ENCODE data around the gene MYO1B. TPM values are rescaled to one million over a fixed set of nuclear protein-coding genes. Genes with fewer than 3 reads are reported as not detected.

MYO1B gene
- polyA plus RNA-seq, 1 donor (not counting 4 experiments of a cell fraction or from before 2014, with no cell fraction given): 277 TPM

DNA sequence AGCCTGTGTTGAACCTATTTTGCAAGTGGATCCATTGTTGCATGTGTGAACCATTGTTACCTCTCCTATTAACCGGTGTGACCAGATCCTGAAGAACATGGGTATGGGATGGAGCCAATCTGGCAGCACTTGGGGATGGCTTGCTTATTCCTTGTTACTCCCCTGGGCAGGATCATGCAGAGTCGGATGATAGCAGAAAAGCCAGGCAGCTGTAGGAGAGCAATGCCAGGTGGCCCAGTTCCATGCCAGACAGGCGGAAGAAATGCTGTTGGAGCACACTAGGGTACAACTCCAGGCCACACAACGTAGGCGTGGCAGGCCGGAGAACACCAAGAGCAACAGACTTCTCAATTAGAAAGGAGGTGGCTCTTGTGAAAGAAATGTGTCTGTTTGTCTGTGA, 16.3 kb upstream of the MYO1B start:
- no peaks in the 10 kb centered on the region for H3K79me2 ChIP-seq (ENCODE audit: control insufficient read depth, insufficient read depth, low read length)
- H3K27me3 ChIP-seq (ENCODE audit: control insufficient read depth, extremely low read depth, insufficient read depth, low read length): no peaks in the 10 kb centered on the region
- H3K4me3 ChIP-seq (ENCODE audit: control insufficient read depth in 2 of 3, extremely low read depth in 1 of 3, insufficient read depth in 2 of 3, low read depth in 1 of 3, low read length in 3 of 3): no peak overlapping the region
- no peak for TF ChIP-seq EZH2 (IDR thresholded peaks at IDR 0.05; ENCODE audit: low read length)
- TF ChIP-seq, protein P1, sequence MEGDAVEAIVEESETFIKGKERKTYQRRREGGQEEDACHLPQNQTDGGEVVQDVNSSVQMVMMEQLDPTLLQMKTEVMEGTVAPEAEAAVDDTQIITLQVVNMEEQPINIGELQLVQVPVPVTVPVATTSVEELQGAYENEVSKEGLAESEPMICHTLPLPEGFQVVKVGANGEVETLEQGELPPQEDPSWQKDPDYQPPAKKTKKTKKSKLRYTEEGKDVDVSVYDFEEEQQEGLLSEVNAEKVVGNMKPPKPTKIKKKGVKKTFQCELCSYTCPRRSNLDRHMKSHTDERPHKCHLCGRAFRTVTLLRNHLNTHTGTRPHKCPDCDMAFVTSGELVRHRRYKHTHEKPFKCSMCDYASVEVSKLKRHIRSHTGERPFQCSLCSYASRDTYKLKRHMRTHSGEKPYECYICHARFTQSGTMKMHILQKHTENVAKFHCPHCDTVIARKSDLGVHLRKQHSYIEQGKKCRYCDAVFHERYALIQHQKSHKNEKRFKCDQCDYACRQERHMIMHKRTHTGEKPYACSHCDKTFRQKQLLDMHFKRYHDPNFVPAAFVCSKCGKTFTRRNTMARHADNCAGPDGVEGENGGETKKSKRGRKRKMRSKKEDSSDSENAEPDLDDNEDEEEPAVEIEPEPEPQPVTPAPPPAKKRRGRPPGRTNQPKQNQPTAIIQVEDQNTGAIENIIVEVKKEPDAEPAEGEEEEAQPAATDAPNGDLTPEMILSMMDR (optimal IDR thresholded peaks at IDR 0.05 in 1 of 3, IDR thresholded peaks at IDR 0.05 in 1 of 3, conservative IDR thresholded peaks at IDR 0.05 in 1 of 3; ENCODE audit: extremely low read depth in 1 of 3, insufficient read depth in 2 of 3, low read length in 3 of 3): no peak
- no peak overlapping the region for H3K27ac ChIP-seq (ENCODE audit: control insufficient read depth, insufficient read depth, low read length)
- no peaks in the 10 kb centered on the region for H3K9me3 ChIP-seq (ENCODE audit: control insufficient read depth, low read depth, low read length)
- FAIRE-seq (no peak), DNase-seq (ENCODE audit: low read depth, low spot score) (no peak)
- H3K4me2 ChIP-seq (ENCODE audit: control insufficient read depth, extremely low read depth, insufficient read depth, low read depth, low read length): no peak overlapping the region
- no peaks in the 10 kb centered on the region for H3K9me1 ChIP-seq (ENCODE audit: control insufficient read depth, extremely low read depth, insufficient read depth, low read length)
- no peaks in the 10 kb centered on the region for H4K20me1 ChIP-seq (ENCODE audit: control insufficient read depth, extremely low read depth, insufficient read depth, low read length)
- dilution Hi-C loops (cut with MboI; ENCODE audit: extremely low pct_ligation_motif_present, low sequenced_read_pairs): no loop called here
- peak overlapping the region; percentile 60 for H2AFZ ChIP-seq (ENCODE audit: control insufficient read depth, low read length)
- no peak overlapping the region for H3K9ac ChIP-seq (ENCODE audit: control insufficient read depth, extremely low read depth, insufficient read depth, low read length)
- no peaks in the 10 kb centered on the region for H3K36me3 ChIP-seq (ENCODE audit: control insufficient read depth in 2 of 2, extremely low read depth in 1 of 2, insufficient read depth in 2 of 2, low read length in 2 of 2)
- peaks cover 15% of the 10 kb centered on the region for H3K4me1 ChIP-seq (ENCODE audit: control insufficient read depth, extremely low read depth, insufficient read depth, low read length)

DNA sequence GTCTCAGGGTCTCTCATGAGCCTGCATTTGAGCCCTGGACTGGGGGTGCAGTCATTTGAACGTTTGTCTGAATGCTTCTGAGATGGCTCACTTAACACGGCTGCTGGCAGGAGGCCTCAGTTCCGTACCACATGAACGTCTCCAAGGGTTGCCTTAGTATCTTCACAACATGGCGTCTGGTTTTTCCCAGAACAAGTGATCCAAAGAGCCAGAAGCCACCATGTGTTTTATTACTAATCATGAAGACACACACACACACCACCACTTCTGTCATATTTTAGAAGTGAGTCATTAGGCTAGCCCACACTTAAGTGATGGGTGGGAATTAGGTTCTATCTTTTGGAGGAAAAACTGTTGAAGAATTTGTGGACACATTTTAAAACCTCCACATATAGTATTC, 15.0 kb upstream of the MYO1B start:
- Histone ChIP-seq H3K27ac (ENCODE audit: control insufficient read depth, insufficient read depth, low read length) (peak overlapping the region; percentile 55), H3K9me1 (ENCODE audit: control insufficient read depth, extremely low read depth, insufficient read depth, low read length) (no peaks in the 10 kb centered on the region), H3K9ac (ENCODE audit: control insufficient read depth, extremely low read depth, insufficient read depth, low read length) (no peak overlapping the region), H3K27me3 (ENCODE audit: control insufficient read depth, extremely low read depth, insufficient read depth, low read length) (no peaks in the 10 kb centered on the region), H3K36me3 (ENCODE audit: control insufficient read depth in 2 of 2, extremely low read depth in 1 of 2, insufficient read depth in 2 of 2, low read length in 2 of 2) (no peaks in the 10 kb centered on the region), H3K79me2 (ENCODE audit: control insufficient read depth, insufficient read depth, low read length) (no peaks in the 10 kb centered on the region), H3K4me2 (ENCODE audit: control insufficient read depth, extremely low read depth, insufficient read depth, low read depth, low read length) (peak overlapping the region; percentile 4), H3K4me1 (ENCODE audit: control insufficient read depth, extremely low read depth, insufficient read depth, low read length) (peaks cover 15% of the 10 kb centered on the region), H3K4me3 (ENCODE audit: control insufficient read depth in 2 of 3, extremely low read depth in 1 of 3, insufficient read depth in 2 of 3, low read depth in 1 of 3, low read length in 3 of 3) (no peak overlapping the region), H2AFZ (ENCODE audit: control insufficient read depth, low read length) (peak overlapping the region; percentile 90), H3K9me3 (ENCODE audit: control insufficient read depth, low read depth, low read length) (no peaks in the 10 kb centered on the region), H4K20me1 (ENCODE audit: control insufficient read depth, extremely low read depth, insufficient read depth, low read length) (no peaks in the 10 kb centered on the region)
- dilution Hi-C loops (cut with MboI; ENCODE audit: extremely low pct_ligation_motif_present, low sequenced_read_pairs): no loop called here
- peak; percentile 59 for FAIRE-seq
- no peak for DNase-seq (ENCODE audit: low read depth, low spot score)
- TF ChIP-seq, protein P1 (optimal IDR thresholded peaks at IDR 0.05 in 1 of 3, IDR thresholded peaks at IDR 0.05 in 1 of 3, conservative IDR thresholded peaks at IDR 0.05 in 1 of 3; ENCODE audit: extremely low read depth in 1 of 3, insufficient read depth in 2 of 3, low read length in 3 of 3): no peak
- no peak for TF ChIP-seq EZH2 (IDR thresholded peaks at IDR 0.05; ENCODE audit: low read length)
